ENCODE data around the gene MYO3B.
"Not testable (repeated sequence)": the region's sequence is repeated elsewhere in the genome, so short reads cannot be mapped to it uniquely, and the experiment has no call there.

Gene MYO3B

GRCh38 chr2:170207901-170208300, 30.0 kb downstream of the MYO3B start:
- no peak for DNase-seq (ENCODE audit: low read depth)
- no peak overlapping the region for H3K4me3 ChIP-seq (ENCODE audit: low read depth, low read length)
- no peak for TF ChIP-seq CTCF (IDR thresholded peaks at IDR 0.05; ENCODE audit: low read depth, low read length, missing control alignments)

DNA sequence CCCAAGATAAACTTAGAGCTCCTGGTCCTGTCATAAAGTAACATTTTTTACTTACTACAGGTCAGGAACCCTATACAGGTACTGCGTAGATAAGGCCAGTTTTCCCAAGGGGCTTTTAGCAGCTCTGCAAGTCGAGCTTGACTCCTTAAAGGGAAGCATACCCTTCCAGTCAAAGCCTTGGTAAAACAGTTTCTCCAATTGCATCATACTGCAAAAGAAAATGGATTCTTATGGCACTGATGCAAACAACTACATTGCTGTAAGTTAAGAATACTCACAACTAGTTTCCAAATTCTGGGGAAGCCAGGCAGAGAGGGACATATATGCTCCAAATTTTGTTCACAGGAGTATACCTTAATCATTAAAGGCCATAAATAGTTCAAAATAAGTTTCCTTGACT, 31.0 kb downstream of the MYO3B start:
- DNase-seq (ENCODE audit: low read depth), result no peak
- no peak for TF ChIP-seq CTCF (IDR thresholded peaks at IDR 0.05; ENCODE audit: low read depth, low read length, missing control alignments)
- H3K4me3 ChIP-seq (ENCODE audit: low read depth, low read length), result no peak overlapping the region

GRCh38 chr2:170212625-170213280, 34.8 kb downstream of the MYO3B start:
- no peak overlapping the region; the same call in 1 of the 2 replicates for H3K4me3 ChIP-seq (ENCODE audit: low read depth, low read length)
- TF ChIP-seq CTCF (IDR thresholded peaks at IDR 0.05; ENCODE audit: low read depth, low read length, missing control alignments), result no peak
- no peak for DNase-seq (ENCODE audit: low read depth)

DNA sequence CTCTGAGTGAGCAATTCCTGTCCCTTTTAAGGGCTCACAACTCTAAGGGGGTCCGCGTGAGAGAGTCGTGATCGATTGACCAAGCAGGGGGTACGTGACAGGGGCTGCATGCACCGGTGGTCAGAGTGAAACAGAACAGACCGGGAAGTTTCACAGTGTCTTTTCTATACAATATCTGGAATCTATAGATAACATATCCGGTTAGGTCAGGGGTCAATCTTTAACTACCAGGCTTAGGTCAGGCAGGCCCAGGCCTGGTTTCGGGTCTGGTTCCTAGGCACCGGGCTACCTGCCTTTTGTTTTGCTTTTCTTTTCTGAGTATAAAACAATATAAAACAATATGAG, 35.3 kb downstream of the MYO3B start:
- not testable (repeated sequence) for H3K4me3 ChIP-seq (ENCODE audit: low read depth, low read length)

GRCh38 chr2:170213651-170214050, 35.7 kb downstream of the MYO3B start:
- TF ChIP-seq CTCF (IDR thresholded peaks at IDR 0.05; ENCODE audit: low read depth, low read length, missing control alignments), result no peak
- H3K4me3 ChIP-seq (ENCODE audit: low read depth, low read length), result no peak overlapping the region
- DNase-seq (ENCODE audit: low read depth), result no peak

More for the DNA sequence above, 35.3 kb downstream of the MYO3B start:
- DNase-seq (ENCODE audit: low read depth), result not testable (repeated sequence)

DNA sequence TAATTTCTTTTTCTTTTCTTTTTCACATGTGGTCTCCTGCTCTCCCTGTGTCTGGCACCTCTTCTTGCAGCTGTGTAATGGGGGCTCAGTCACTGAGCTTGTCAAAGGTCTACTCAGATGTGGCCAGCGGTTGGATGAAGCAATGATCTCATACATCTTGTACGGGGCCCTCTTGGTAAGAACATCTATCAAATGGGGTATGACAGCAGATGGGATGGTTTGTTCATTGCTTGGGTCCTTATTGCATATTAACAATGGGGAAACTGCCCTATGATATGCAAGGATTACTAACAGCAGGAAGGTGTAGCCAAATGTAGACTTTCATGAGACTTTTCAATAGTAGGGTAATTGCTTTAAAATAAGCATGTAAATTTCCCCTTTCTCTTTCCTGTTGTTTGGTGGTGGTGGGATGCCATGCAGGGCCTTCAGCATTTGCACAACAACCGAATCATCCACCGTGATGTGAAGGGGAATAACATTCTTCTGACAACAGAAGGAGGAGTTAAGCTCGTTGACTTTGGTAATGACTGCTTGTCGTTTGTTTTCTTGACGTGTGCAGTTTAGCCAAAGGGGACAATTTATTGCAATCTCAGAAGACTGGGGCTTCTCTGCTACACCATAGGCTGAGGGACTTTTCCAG, 36.5 kb downstream of the MYO3B start:
- H3K4me3 ChIP-seq (ENCODE audit: low read depth, low read length), result no peak overlapping the region
- no peak for TF ChIP-seq CTCF (IDR thresholded peaks at IDR 0.05; ENCODE audit: low read depth, low read length, missing control alignments)
- no peak for DNase-seq (ENCODE audit: low read depth)

GRCh38 chr2:170215021-170215420, 37.1 kb downstream of the MYO3B start:
- no peak for TF ChIP-seq CTCF (IDR thresholded peaks at IDR 0.05; ENCODE audit: low read depth, low read length, missing control alignments)
- H3K4me3 ChIP-seq (ENCODE audit: low read depth, low read length), result no peak overlapping the region
- DNase-seq (ENCODE audit: low read depth), result no peak
